WTC11 (cell line): ENCODE data around the gene CACHD1. TPM values are rescaled to one million over a fixed set of nuclear protein-coding genes. Genes with fewer than 3 reads are reported as not detected.

ENCODE experiments used
- ATAC-seq: fragments of 200-7000 bp; cut with Tn5 transposase; 2 replicates; pipeline ENCODE4 v1.10.0; 2021; ENCODE audit warnings: mild to moderate bottlenecking, moderate library complexity
- CTCF ChIA-PET: fragments of 300-600 bp; sonication (Branson Sonifier 250); formaldehyde crosslinking; loops from one replicate; lab custom pipeline; 2021; ENCODE audit warnings: antibody characterized with exemption; lab: Charles Lee
- POLR2A ChIA-PET: fragments of 350-600 bp; sonication (Branson Sonifier 250); formaldehyde crosslinking; loops from one replicate; lab custom pipeline; 2021; ENCODE audit warnings: antibody characterized with exemption; lab: Charles Lee
- DNase-seq: peaks from one replicate; pipeline ENCODE4 v3.0.0; 2021; ENCODE audit warnings: low spot score
- H3K27ac Mint-ChIP-seq: 2 replicates; pipeline ENCODE4 v1.8.0; 2021; ENCODE audit warnings: mixed read lengths
- H3K27me3 Mint-ChIP-seq: 2 replicates; pipeline ENCODE4 v1.8.0; 2021; ENCODE audit warnings: low read depth, mild to moderate bottlenecking, moderate library complexity, mixed read lengths
- H3K36me3 Mint-ChIP-seq: 2 replicates; pipeline ENCODE4 v1.8.0; 2021; ENCODE audit warnings: mixed read lengths
- H3K4me1 Mint-ChIP-seq: 2 replicates; pipeline ENCODE4 v1.8.0; 2022; ENCODE audit warnings: mixed read lengths
- H3K4me3 Mint-ChIP-seq: 2 replicates; pipeline ENCODE4 v1.8.0; 2021; ENCODE audit warnings: mild to moderate bottlenecking, moderate library complexity, mixed read lengths
- H3K9me3 Mint-ChIP-seq: 2 replicates; pipeline ENCODE4 v1.8.0; 2021; ENCODE audit warnings: mixed read lengths
- ARID4B ChIP-seq: sonication (generic); formaldehyde crosslinking; IDR thresholded peaks from 2 replicates; pipeline ENCODE4 v1.8.0; 2023; ENCODE audit warnings: missing genetic modification reagents, mild to moderate bottlenecking, borderline replicate concordance
- CBFB ChIP-seq: sonication (generic); formaldehyde crosslinking; IDR thresholded peaks from 2 replicates; pipeline ENCODE4 v1.8.1; 2022; ENCODE audit warnings: mild to moderate bottlenecking, low read depth, missing genetic modification reagents
- EMX1 ChIP-seq: fragments of 250-450 bp; sonication (Bioruptor Pico); IDR thresholded peaks from 2 replicates; pipeline ENCODE4 v1.8.0; 2021; ENCODE audit warnings: mild to moderate bottlenecking
- ESRRA ChIP-seq: sonication (generic); formaldehyde crosslinking; IDR thresholded peaks from 2 replicates; pipeline ENCODE4 v1.8.1; 2022; ENCODE audit warnings: mild to moderate bottlenecking, missing genetic modification reagents, borderline replicate concordance
- ETV6 ChIP-seq: sonication (generic); formaldehyde crosslinking; IDR thresholded peaks from 2 replicates; pipeline ENCODE4 v1.8.1; 2022; ENCODE audit warnings: mild to moderate bottlenecking, missing genetic modification reagents
- FOXJ3 ChIP-seq: sonication (generic); formaldehyde crosslinking; IDR thresholded peaks from 2 replicates; pipeline ENCODE4 v1.9.0; 2021; ENCODE audit warnings: missing genetic modification reagents, mild to moderate bottlenecking, borderline replicate concordance
- FOXP4 ChIP-seq: sonication (generic); formaldehyde crosslinking; IDR thresholded peaks from 2 replicates; pipeline ENCODE4 v1.8.0; 2022; ENCODE audit warnings: mild to moderate bottlenecking, missing genetic modification reagents
- GRHL2 ChIP-seq: fragments of 250-450 bp; sonication (Bioruptor Pico); IDR thresholded peaks from 2 replicates; pipeline ENCODE4 v1.8.0; 2022; ENCODE audit warnings: mild to moderate bottlenecking, moderate library complexity; ENCODE audit not compliant: insufficient replicate concordance, severe bottlenecking
- NR1H2 ChIP-seq: sonication (generic); formaldehyde crosslinking; IDR thresholded peaks from 2 replicates; pipeline ENCODE4 v1.9.0; 2021; ENCODE audit warnings: mild to moderate bottlenecking, moderate library complexity, missing genetic modification reagents
- RORB ChIP-seq: fragments of 250-450 bp; sonication (Bioruptor Pico); IDR thresholded peaks from 2 replicates; pipeline ENCODE4 v1.9.0; 2021; ENCODE audit warnings: mild to moderate bottlenecking
- SMAD3 ChIP-seq: sonication (generic); formaldehyde crosslinking; IDR thresholded peaks from 2 replicates; pipeline ENCODE4 v1.8.0; 2022; ENCODE audit warnings: missing genetic modification reagents, mild to moderate bottlenecking, borderline replicate concordance
- SP1 ChIP-seq: sonication (generic); formaldehyde crosslinking; conservative IDR thresholded peaks from 2 replicates; pipeline ENCODE4 v1.8.1; 2022; ENCODE audit warnings: missing genetic modification reagents
- TEAD1 ChIP-seq: sonication (generic); formaldehyde crosslinking; IDR thresholded peaks from 2 replicates; pipeline ENCODE4 v1.8.0; 2022; ENCODE audit warnings: mild to moderate bottlenecking, missing genetic modification reagents
- ZBTB43 ChIP-seq: sonication (generic); formaldehyde crosslinking; IDR thresholded peaks from 2 replicates; pipeline ENCODE4 v1.8.1; 2023; ENCODE audit warnings: mild to moderate bottlenecking, missing genetic modification reagents
- ZNF121 ChIP-seq: sonication (generic); formaldehyde crosslinking; IDR thresholded peaks from 2 replicates; pipeline ENCODE4 v1.8.0; 2023; ENCODE audit warnings: missing genetic modification reagents
- ZNF138 ChIP-seq: sonication (generic); formaldehyde crosslinking; conservative IDR thresholded peaks from 2 replicates; pipeline ENCODE4 v1.8.1; 2022; ENCODE audit warnings: mild to moderate bottlenecking, moderate library complexity, missing genetic modification reagents
- ZNF263 ChIP-seq: sonication (generic); formaldehyde crosslinking; IDR thresholded peaks from 2 replicates; pipeline ENCODE4 v1.8.1; 2022; ENCODE audit warnings: low read depth, mild to moderate bottlenecking, moderate library complexity, missing genetic modification reagents
- ZNF423 ChIP-seq: fragments of 250-450 bp; sonication (Bioruptor Pico); IDR thresholded peaks from 2 replicates; pipeline ENCODE4 v2.1.2; 2022; ENCODE audit warnings: mild to moderate bottlenecking, moderate library complexity
- ZSCAN18 ChIP-seq: fragments of 250-450 bp; sonication (Bioruptor Pico); IDR thresholded peaks from 2 replicates; pipeline ENCODE4 v2.1.2; 2022; ENCODE audit warnings: mild to moderate bottlenecking, moderate library complexity
- total RNA-seq: library from RNA; stranded (reverse); gene quantifications from 3 replicates; pipeline ENCODE4 v1.2.3, GENCODE V29; 2021

The CACHD1 gene
- total RNA-seq, 1 experiment from 2014 or later = 26.3 TPM

GRCh38 chr1:64490213-64490818 is 20.4 kb downstream of the CACHD1 start:
- Mint-ChIP-seq H3K36me3 (no peaks in the 10 kb centered on the region), H3K9me3 (no peaks in the 10 kb centered on the region), H3K4me3 (no peak overlapping the region), H3K27ac (peak overlapping the region; percentile 28; the same call in 1 of the 2 replicates), H3K27me3 (no peaks in the 10 kb centered on the region), H3K4me1 (peaks cover 78% of the 10 kb centered on the region)
- ATAC-seq (no peak), DNase-seq (no peak)
- TF ChIP-seq FOXJ3 (CRISPR knock-in tag) (no peak), ZNF138 (no peak)
- CTCF ChIA-PET = interaction anchor here (0.8 to 2.9 kb wide), 3 partner anchors 10 to 15 kb away, joined by 3 to 11 read pairs (median 3); no protein-coding TSS in a partner anchor
- POLR2A ChIA-PET = interaction anchor here (0.5 kb wide), 1 partner anchor 17 kb away, joined by 5 read pairs; no protein-coding TSS in a partner anchor

GRCh38 chr1:64492424-64492823 is 22.5 kb downstream of the CACHD1 start:
- no peak for TF ChIP-seq RORB
- TF ChIP-seq FOXP4 (CRISPR knock-in tag) = no peak
- no peak for TF ChIP-seq CBFB
- TF ChIP-seq SP1 (CRISPR knock-in tag) = no peak
- TF ChIP-seq NR1H2 = no peak
- no peak for TF ChIP-seq ZSCAN18 (CRISPR knock-in tag)
- TF ChIP-seq EMX1 = no peak
- TF ChIP-seq SMAD3 (CRISPR knock-in tag) = no peak
- no peak for TF ChIP-seq TEAD1
- no peak for TF ChIP-seq ZNF263
- no peak for TF ChIP-seq ZNF121 (CRISPR knock-in tag)
- ChIA-PET POLR2A (no interaction called here), CTCF (interaction anchor here (0.9 to 1.6 kb wide), 2 partner anchors 13 to 20 kb away, joined by 3 read pairs; no protein-coding TSS in a partner anchor)
- peaks cover 89% of the 10 kb centered on the region for H3K4me1 Mint-ChIP-seq
- H3K27ac Mint-ChIP-seq = peak overlapping the region; percentile 77
- no peak for ATAC-seq
- H3K9me3 Mint-ChIP-seq = no peaks in the 10 kb centered on the region
- no peaks in the 10 kb centered on the region for H3K36me3 Mint-ChIP-seq
- no peak for DNase-seq
- no peaks in the 10 kb centered on the region for H3K27me3 Mint-ChIP-seq
- H3K4me3 Mint-ChIP-seq = no peak overlapping the region

- CTCF ChIA-PET = interaction anchor here (0.7 to 1.7 kb wide), 4 partner anchors 21 to 98 kb away, joined by 3 to 5 read pairs (median 3); no protein-coding TSS in a partner anchor
- peak; percentile 86 for DNase-seq
- TF ChIP-seq ETV6 (peak; percentile 53; the same call in 1 of the 2 replicates), ZNF423 (peak; percentile 65), ARID4B (no peak), ZBTB43 (CRISPR knock-in tag) (0 out of 2 replicates have a peak, but pooled peaks have one; percentile 36), GRHL2 (CRISPR knock-in tag) (no peak), ESRRA (CRISPR knock-in tag) (no peak), RORB (no peak), TEAD1 (peak; percentile 81; the same call in 1 of the 2 replicates)
Measured at GRCh38 chr1:64493831-64494230, 23.9 kb downstream of the CACHD1 start.

More at GRCh38 chr1:64493831-64494230, 23.9 kb downstream of the CACHD1 start:
- H3K4me1 Mint-ChIP-seq = peaks cover 90% of the 10 kb centered on the region
- peak overlapping the region; percentile 97 for H3K27ac Mint-ChIP-seq
- H3K36me3 Mint-ChIP-seq = peaks cover 3% of the 10 kb centered on the region; the same call in 1 of the 2 replicates
- POLR2A ChIA-PET = interaction anchor here (0.6 to 2.0 kb wide), 2 partner anchors 21 to 58 kb away, joined by 3 to 11 read pairs; no protein-coding TSS in a partner anchor
- H3K27me3 Mint-ChIP-seq = no peaks in the 10 kb centered on the region
- peak overlapping the region; percentile 57 for H3K4me3 Mint-ChIP-seq
- H3K9me3 Mint-ChIP-seq = no peaks in the 10 kb centered on the region
- ATAC-seq = peak; percentile 91
